Myocyte (in vitro differentiated cells): ENCODE data around the gene RLF. TPM values are rescaled to one million over a fixed set of nuclear protein-coding genes. Genes with fewer than 3 reads are reported as not detected.

Source experiments
- DNase-seq: peaks from one replicate; pipeline ENCODE4 v3.0.0-alpha.2; 2012; ENCODE audit warnings: low read depth
- total RNA-seq: library from RNA; depleted of rRNA; stranded (reverse); fragments of >200 nt; gene quantifications from 2 replicates; pipeline ENCODE4 v1.2.3, GENCODE V29; 2014

The RLF gene
- total RNA-seq, 1 donor from 2014 or later: 22.9 TPM

DNA sequence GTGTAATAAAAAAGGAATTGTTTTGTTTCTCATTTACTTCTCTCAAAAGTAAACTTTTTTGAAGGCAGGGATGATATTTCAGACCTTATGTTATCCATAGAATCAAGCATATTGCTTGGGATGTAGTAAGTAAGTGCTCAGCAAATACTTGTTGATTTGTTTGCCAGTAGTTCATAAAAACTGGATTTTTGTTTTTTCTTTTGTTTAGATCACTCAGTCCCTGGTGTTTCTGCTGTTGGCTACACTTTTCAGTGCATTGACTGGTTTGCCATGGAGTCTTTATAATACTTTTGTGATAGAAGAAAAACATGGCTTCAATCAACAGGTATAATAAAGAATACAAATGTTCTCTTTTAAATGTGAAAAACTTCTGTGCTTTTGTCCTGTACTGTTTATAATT, 107.0 kb downstream of the RLF start:
- no peak for DNase-seq

DNA sequence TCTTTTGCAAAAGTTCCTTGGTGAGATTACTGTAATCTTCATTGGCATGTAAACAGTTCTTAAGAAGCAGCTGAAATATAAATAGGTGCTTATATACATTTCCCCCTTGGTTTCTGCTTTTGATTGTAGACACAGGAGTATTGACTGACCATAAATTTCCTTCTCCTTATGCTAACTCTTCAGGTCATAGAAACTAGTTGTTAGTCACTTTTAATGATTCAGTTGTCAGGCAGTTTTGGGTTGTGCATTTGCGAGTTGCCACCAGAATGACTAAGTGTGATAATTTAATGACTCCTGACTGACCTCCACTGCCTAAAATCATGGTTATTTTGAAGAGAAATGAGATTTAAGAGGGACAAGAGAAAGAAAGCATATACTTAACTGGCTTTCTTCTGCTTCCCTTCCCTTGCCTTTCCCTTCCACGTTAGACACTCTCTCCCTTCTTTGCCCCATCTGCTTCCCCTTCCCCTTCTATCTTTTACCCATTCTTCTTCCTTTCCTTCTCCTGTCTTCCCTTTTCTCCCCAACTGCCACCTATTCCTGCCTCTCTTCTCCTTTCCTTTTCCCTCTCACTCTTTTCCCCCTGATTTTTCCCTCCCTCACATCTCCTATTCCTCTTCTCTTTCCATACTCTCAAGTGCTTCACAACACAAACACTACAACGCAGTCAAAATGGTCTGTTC, 109.1 kb downstream of the RLF start:
- DNase-seq: no peak

DNA sequence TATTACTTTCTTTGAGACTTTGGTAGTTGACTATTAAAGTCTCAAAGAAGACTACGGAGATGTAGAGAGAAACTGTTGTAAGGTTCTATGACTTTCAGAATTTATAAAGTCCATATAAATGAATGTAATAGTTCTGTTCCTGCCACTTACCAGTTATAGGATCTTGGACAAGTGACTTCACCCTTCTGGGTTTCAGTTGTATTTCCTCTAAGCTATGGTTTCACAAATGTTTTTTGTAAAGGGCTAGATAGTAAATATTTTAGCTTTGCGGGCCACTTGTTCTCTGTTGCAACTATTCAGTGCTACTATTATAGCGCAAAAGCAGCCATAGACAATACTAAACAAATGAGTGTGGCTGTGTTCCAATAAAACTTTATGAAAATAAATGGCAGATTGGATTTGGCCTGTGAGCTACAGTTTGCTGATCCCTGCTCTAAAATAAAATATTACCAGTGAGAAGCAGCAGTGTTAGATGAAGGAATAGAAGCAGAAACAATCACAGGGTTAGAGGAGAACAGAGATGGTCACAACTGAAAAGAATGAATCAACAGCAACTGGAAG, 111.5 kb downstream of the RLF start:
- DNase-seq: no peak

DNA sequence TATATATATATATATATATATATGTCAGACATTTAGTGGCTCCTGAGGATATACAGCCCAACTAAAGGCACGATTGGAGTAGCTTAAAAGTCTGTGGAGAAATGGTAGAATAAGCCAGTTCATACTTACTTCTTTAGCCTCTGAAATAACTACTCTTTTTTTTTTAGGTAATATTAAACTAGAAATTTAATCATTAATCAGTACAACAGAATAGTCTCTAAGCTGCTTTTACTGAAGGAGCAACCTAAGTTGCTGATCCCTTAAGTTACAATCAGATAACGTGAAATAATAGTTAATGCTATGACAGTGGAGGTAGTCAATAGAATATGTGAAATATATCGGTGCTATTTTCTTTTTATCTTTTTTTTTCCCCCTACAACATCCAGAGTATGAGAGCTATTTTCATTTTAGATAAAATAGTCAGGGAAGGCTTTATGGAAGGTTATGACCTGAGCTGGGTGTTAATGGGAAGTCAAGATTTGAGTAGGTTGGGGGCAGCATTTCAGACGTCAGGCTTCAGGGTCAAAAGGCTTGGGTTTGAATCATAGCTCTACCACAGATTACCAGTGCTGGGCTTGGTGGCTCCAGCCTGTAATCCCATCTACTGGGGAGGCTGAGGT, 112.5 kb downstream of the RLF start:
- DNase-seq: no peak

DNA sequence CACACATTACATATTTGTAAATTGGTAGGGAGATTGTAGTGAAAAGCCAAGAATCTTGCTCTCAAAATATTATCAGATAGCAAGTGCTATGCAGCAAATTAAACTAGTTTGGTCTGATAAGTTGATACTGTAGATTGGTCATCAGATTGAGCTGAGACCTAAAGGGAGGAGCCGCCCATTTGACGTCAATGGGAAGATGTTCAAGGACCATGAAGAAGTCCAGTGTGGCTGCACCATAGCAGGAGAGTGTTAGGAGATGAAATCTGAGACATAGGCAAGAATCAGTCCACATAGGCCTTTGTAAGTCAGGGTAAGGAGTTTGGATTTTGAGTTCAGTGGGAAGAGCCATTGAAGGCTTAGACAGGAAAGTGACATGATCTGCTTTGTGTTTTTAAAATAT, 113.1 kb downstream of the RLF start:
- no peak for DNase-seq

DNA sequence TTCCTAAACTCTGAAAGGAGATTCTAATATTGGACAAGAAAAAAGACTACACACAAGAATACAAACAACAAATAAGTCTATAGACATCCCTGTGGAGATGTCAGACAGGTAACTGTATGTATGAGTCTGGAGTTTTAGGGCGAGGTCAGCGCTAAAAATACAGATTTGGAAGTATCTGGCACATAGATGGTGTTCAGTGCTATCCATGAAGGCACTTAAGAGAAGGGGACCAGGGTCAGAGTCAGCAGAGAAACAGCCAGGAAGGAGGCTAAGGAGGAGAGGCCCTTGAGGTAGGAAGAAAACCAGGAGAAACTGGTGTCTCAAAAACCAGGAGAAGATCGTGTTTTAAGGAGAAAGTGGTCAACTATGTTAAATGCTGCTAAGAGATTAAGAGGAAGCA, 114.9 kb downstream of the RLF start:
- no peak for DNase-seq

DNA sequence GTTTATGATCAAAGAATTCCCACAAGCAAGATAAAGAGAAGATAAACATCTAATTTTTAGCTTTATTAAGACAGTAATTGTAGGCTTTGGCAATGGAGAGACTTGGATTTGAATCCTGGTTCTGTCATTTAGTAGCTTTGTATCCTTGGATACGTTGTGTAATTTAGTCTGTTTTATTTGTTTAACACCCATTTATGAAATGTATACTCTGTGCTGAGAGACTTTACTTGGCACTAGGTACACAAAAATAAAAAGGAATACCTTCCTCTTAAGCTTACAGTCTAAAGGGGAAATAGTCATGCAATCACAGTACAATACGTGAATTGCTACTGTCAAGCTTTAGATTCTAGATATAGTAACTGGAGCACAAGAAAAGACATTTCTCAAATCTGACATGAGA, 120.7 kb downstream of the RLF start:
- DNase-seq: no peak

Other genes with a start within 250 kb of the RLF start
- gene MFSD2A, start 206.2 kb upstream of the RLF start, total RNA-seq: 15.9 and 16.4 TPM in 2 replicates
- 121 and 122 TPM in 2 replicates for gene CAP1, start 120.7 kb upstream of the RLF start, total RNA-seq
- gene PPT1, start 64.1 kb upstream of the RLF start, total RNA-seq: 42.0 and 46.4 TPM in 2 replicates
- not detected in 2 replicates for gene TMCO2, start 86.5 kb downstream of the RLF start, total RNA-seq
- gene ZMPSTE24, start 96.8 kb downstream of the RLF start, total RNA-seq: 52.2 and 67.8 TPM in 2 replicates
- gene COL9A2, start 155.9 kb downstream of the RLF start, total RNA-seq: 0.24 and 0.94 TPM in 2 replicates
- 15.8 and 21.2 TPM in 2 replicates for gene SMAP2, start 212.3 kb downstream of the RLF start, total RNA-seq